ENCODE data around the gene PTK7. TPM values are rescaled to one million over a fixed set of nuclear protein-coding genes. Genes with fewer than 3 reads are reported as not detected.

Gene PTK7
- total RNA-seq, 2 donors from 2014 or later = 1.2 to 4.1 TPM

GRCh38 chr6:43043310-43043709 lies 32.8 kb upstream of the PTK7 start:
- no peaks in the 10 kb centered on the region for H3K36me3 Mint-ChIP-seq
- no peaks in the 10 kb centered on the region for H3K9me3 Mint-ChIP-seq
- peaks cover 0 to 8% of the 10 kb centered on the region in 2 donors for H3K4me1 Mint-ChIP-seq (ENCODE audit: low read depth in 2 of 2)
- ATAC-seq (no peak), DNase-seq (ENCODE audit: low spot score) (no peak)
- H3K4me3 Mint-ChIP-seq = no peak overlapping the region
- no peaks in the 10 kb centered on the region for H3K27me3 Mint-ChIP-seq
- H3K27ac Mint-ChIP-seq = no peak overlapping the region

- Mint-ChIP-seq H3K27ac (no peak overlapping the region), H3K4me1 (ENCODE audit: low read depth in 2 of 2) (peaks cover 4 to 10% of the 10 kb centered on the region in 2 donors), H3K9me3 (no peaks in the 10 kb centered on the region), H3K4me3 (no peak overlapping the region), H3K36me3 (no peaks in the 10 kb centered on the region), H3K27me3 (no peaks in the 10 kb centered on the region)
- no peak for DNase-seq (ENCODE audit: low spot score)
- ATAC-seq = no peak
Observed at GRCh38 chr6:43045371-43045930, 30.7 kb upstream of the PTK7 start.

- Mint-ChIP-seq H3K4me1 (ENCODE audit: low read depth in 2 of 2) (peaks cover 26 to 28% of the 10 kb centered on the region in 2 donors), H3K27ac (no peak overlapping the region), H3K36me3 (no peaks in the 10 kb centered on the region), H3K9me3 (no peaks in the 10 kb centered on the region), H3K27me3 (no peaks in the 10 kb centered on the region), H3K4me3 (no peak overlapping the region)
- ATAC-seq (no peak), DNase-seq (ENCODE audit: low spot score) (no peak)
Observed at GRCh38 chr6:43047998-43048397, 28.1 kb upstream of the PTK7 start.

- Mint-ChIP-seq H3K27ac (peak overlapping the region in 1 of 2 donors; percentile 69), H3K36me3 (no peaks in the 10 kb centered on the region), H3K4me3 (no peak overlapping the region), H3K27me3 (no peaks in the 10 kb centered on the region), H3K4me1 (ENCODE audit: low read depth in 2 of 2) (peaks cover 38 to 45% of the 10 kb centered on the region in 2 donors), H3K9me3 (no peaks in the 10 kb centered on the region)
- DNase-seq (ENCODE audit: low spot score) = no peak
- no peak for ATAC-seq
Observed at GRCh38 chr6:43050981-43051380, 25.1 kb upstream of the PTK7 start.

- Mint-ChIP-seq H3K27me3 (no peaks in the 10 kb centered on the region), H3K36me3 (no peaks in the 10 kb centered on the region), H3K4me3 (peak overlapping the region; percentile 96), H3K4me1 (ENCODE audit: low read depth in 2 of 2) (peaks cover 38 to 46% of the 10 kb centered on the region in 2 donors), H3K9me3 (no peaks in the 10 kb centered on the region), H3K27ac (peak overlapping the region; percentile 94 to 98)
- DNase-seq (ENCODE audit: low spot score) (no peak), ATAC-seq (no peak)
Observed at GRCh38 chr6:43052225-43052841, 23.8 kb upstream of the PTK7 start.

- Mint-ChIP-seq H3K4me1 (ENCODE audit: low read depth in 2 of 2) (peaks cover 42 to 48% of the 10 kb centered on the region in 2 donors), H3K9me3 (no peaks in the 10 kb centered on the region), H3K27ac (peak overlapping the region; percentile 94 to 98), H3K36me3 (no peaks in the 10 kb centered on the region), H3K27me3 (no peaks in the 10 kb centered on the region), H3K4me3 (peak overlapping the region; percentile 96)
- DNase-seq (ENCODE audit: low spot score) (no peak), ATAC-seq (peak in 1 of 2 donors; percentile 10)
Observed at GRCh38 chr6:43052842-43053544, 23.1 kb upstream of the PTK7 start.

GRCh38 chr6:43053545-43054205 lies 22.4 kb upstream of the PTK7 start, which contains the start of gene CUL7:
Gene CUL7 (minus strand): TSS chr6:43053851. CDS start chr6:43052788, 1,063 bp downstream.
- ATAC-seq (peak; percentile 99), DNase-seq (ENCODE audit: low spot score) (peak; percentile 93)
- Mint-ChIP-seq H3K27ac (peak within 1 kb of the TSS; percentile 94 to 98), H3K4me1 (ENCODE audit: low read depth in 2 of 2) (peaks cover 49 to 55% of the 10 kb centered on the region in 2 donors), H3K36me3 (no peaks in the 10 kb centered on the region), H3K4me3 (peak within 1 kb of the TSS; percentile 96), H3K27me3 (no peaks in the 10 kb centered on the region), H3K9me3 (no peaks in the 10 kb centered on the region)

GRCh38 chr6:43054206-43054943 lies 21.7 kb upstream of the PTK7 start:
- no peaks in the 10 kb centered on the region for H3K36me3 Mint-ChIP-seq

GRCh38 chr6:43055966-43056365 lies 20.1 kb upstream of the PTK7 start:
- H3K27ac Mint-ChIP-seq = no peak overlapping the region
- peaks cover 51 to 52% of the 10 kb centered on the region in 2 donors for H3K4me1 Mint-ChIP-seq (ENCODE audit: low read depth in 2 of 2)
- no peak for DNase-seq (ENCODE audit: low spot score)
- no peaks in the 10 kb centered on the region for H3K27me3 Mint-ChIP-seq
- no peak for ATAC-seq
- no peaks in the 10 kb centered on the region for H3K36me3 Mint-ChIP-seq
- H3K4me3 Mint-ChIP-seq = peak overlapping the region; percentile 18
- H3K9me3 Mint-ChIP-seq = no peaks in the 10 kb centered on the region

More at GRCh38 chr6:43054206-43054943, 21.7 kb upstream of the PTK7 start:
- Mint-ChIP-seq H3K9me3 (no peaks in the 10 kb centered on the region), H3K27ac (peak overlapping the region; percentile 94 to 98), H3K4me1 (ENCODE audit: low read depth in 2 of 2) (peaks cover 52 to 57% of the 10 kb centered on the region in 2 donors), H3K27me3 (no peaks in the 10 kb centered on the region), H3K4me3 (peak overlapping the region; percentile 96)
- DNase-seq (ENCODE audit: low spot score) (no peak), ATAC-seq (no peak)

GRCh38 chr6:43058531-43058930 lies 17.6 kb upstream of the PTK7 start:
- Mint-ChIP-seq H3K27me3 (no peaks in the 10 kb centered on the region), H3K4me1 (ENCODE audit: low read depth in 2 of 2) (peaks cover 36 to 37% of the 10 kb centered on the region in 2 donors), H3K4me3 (peak overlapping the region; percentile 86), H3K27ac (peak overlapping the region; percentile 83 to 92), H3K36me3 (no peaks in the 10 kb centered on the region), H3K9me3 (no peaks in the 10 kb centered on the region)
- ATAC-seq (no peak), DNase-seq (ENCODE audit: low spot score) (no peak)

GRCh38 chr6:43059168-43060033 lies 16.7 kb upstream of the PTK7 start, which contains the start of the genes KLC4 and MRPL2:
Gene KLC4 (plus strand): TSS chr6:43059631. CDS start chr6:43061336, 1,705 bp downstream.
Gene MRPL2 (minus strand): TSS chr6:43059434. CDS start chr6:43059381, 53 bp downstream.
- Mint-ChIP-seq H3K4me1 (ENCODE audit: low read depth in 2 of 2) (peaks cover 29 to 30% of the 10 kb centered on the region in 2 donors), H3K36me3 (no peaks in the 10 kb centered on the region), H3K27ac (peak within 1 kb of the TSS; percentile 83 to 92), H3K4me3 (peak within 1 kb of the TSS; percentile 86), H3K27me3 (no peaks in the 10 kb centered on the region), H3K9me3 (no peaks in the 10 kb centered on the region)
- DNase-seq (ENCODE audit: low spot score) (peak; percentile 96), ATAC-seq (peak; percentile 97)

- Mint-ChIP-seq H3K36me3 (no peaks in the 10 kb centered on the region), H3K4me1 (ENCODE audit: low read depth in 2 of 2) (peaks cover 28 to 29% of the 10 kb centered on the region in 2 donors), H3K27ac (peak overlapping the region; percentile 83 to 92), H3K4me3 (peak overlapping the region; percentile 86), H3K9me3 (no peaks in the 10 kb centered on the region), H3K27me3 (no peaks in the 10 kb centered on the region)
- ATAC-seq = no peak
- DNase-seq (ENCODE audit: low spot score) = no peak
Observed at GRCh38 chr6:43060034-43060754, 15.9 kb upstream of the PTK7 start.
